ACC112 (cell line): ENCODE data around the gene TIMP4.

Experiments
- H2AFZ ChIP-seq: fragments of 200-600 bp; sonication (generic); one replicate; pipeline ENCODE4 v1.6.0; 2017; ENCODE audit warnings: antibody characterized with exemption, low read length; ENCODE audit not compliant: unreplicated experiment
- H3K27ac ChIP-seq: fragments of 200-600 bp; sonication (generic); 2 replicates; pipeline ENCODE4 v1.5.1; 2014; ENCODE audit warnings: low read depth, mild to moderate bottlenecking, antibody characterized with exemption, low read length, moderate library complexity
- H3K27me3 ChIP-seq: fragments of 200-600 bp; sonication (generic); 2 replicates; pipeline ENCODE4 v1.6.1; 2014; ENCODE audit warnings: mild to moderate bottlenecking, antibody characterized with exemption, low read length, moderate library complexity, mixed read lengths; ENCODE audit not compliant: insufficient read depth
- H3K36me3 ChIP-seq: fragments of 200-600 bp; sonication (generic); 2 replicates; pipeline ENCODE4 v1.6.1; 2016; ENCODE audit warnings: mild to moderate bottlenecking, antibody characterized with exemption, low read length, moderate library complexity, mixed read lengths; ENCODE audit not compliant: insufficient read depth
- H3K4me1 ChIP-seq: fragments of 200-600 bp; sonication (generic); one replicate; pipeline ENCODE4 v1.6.1; 2016; ENCODE audit warnings: low read length, mixed read lengths; ENCODE audit not compliant: insufficient read depth, unreplicated experiment, control insufficient read depth
- H3K4me3 ChIP-seq: fragments of 200-600 bp; sonication (generic); 2 replicates; pipeline ENCODE4 v1.5.1; 2014; ENCODE audit warnings: mild to moderate bottlenecking, low read depth, low read length
- H3K79me2 ChIP-seq: fragments of 200-600 bp; sonication (generic); one replicate; pipeline ENCODE4 v1.6.0; 2016; ENCODE audit warnings: low read length; ENCODE audit not compliant: control insufficient read depth, unreplicated experiment, insufficient read depth

TIMP4 gene

GRCh38 chr3:12131351-12132090 is 27.2 kb downstream of the TIMP4 start:
- H3K27ac ChIP-seq: no peak overlapping the region
- H3K4me3 ChIP-seq: no peak overlapping the region
- no peaks in the 10 kb centered on the region for H3K36me3 ChIP-seq
- no peak overlapping the region for H2AFZ ChIP-seq
- no peaks in the 10 kb centered on the region for H3K4me1 ChIP-seq
- no peaks in the 10 kb centered on the region for H3K79me2 ChIP-seq
- H3K27me3 ChIP-seq: peaks cover 67% of the 10 kb centered on the region

- Histone ChIP-seq H3K27me3 (peaks cover 75% of the 10 kb centered on the region), H2AFZ (no peak overlapping the region), H3K27ac (no peak overlapping the region), H3K4me3 (no peak overlapping the region), H3K79me2 (no peaks in the 10 kb centered on the region), H3K36me3 (no peaks in the 10 kb centered on the region), H3K4me1 (no peaks in the 10 kb centered on the region)
Observed at GRCh38 chr3:12127391-12127790, 31.3 kb downstream of the TIMP4 start.

DNA sequence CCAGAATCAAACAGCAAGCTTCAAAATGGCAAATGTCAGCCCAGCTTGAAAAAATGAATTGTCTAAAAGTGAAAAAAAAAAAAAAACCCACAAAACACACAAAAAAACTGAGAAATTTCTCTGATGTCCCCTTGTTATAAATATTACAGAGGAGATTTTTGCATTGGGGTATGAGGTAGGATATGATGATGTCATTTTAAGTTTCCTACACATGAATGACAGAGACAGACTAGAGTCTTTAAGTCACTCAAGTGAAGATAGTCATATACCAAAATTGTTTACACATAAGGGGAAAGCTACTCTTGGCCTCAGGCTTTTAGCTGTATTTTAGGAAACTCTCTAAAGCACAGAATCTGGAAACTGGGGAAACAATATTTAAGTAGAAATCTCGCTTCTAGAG is 32.9 kb downstream of the TIMP4 start:
- peaks cover 77% of the 10 kb centered on the region for H3K27me3 ChIP-seq
- no peak overlapping the region for H3K27ac ChIP-seq
- no peak overlapping the region for H3K4me3 ChIP-seq
- H3K79me2 ChIP-seq: no peaks in the 10 kb centered on the region
- H2AFZ ChIP-seq: no peak overlapping the region
- H3K4me1 ChIP-seq: no peaks in the 10 kb centered on the region
- H3K36me3 ChIP-seq: no peaks in the 10 kb centered on the region

DNA sequence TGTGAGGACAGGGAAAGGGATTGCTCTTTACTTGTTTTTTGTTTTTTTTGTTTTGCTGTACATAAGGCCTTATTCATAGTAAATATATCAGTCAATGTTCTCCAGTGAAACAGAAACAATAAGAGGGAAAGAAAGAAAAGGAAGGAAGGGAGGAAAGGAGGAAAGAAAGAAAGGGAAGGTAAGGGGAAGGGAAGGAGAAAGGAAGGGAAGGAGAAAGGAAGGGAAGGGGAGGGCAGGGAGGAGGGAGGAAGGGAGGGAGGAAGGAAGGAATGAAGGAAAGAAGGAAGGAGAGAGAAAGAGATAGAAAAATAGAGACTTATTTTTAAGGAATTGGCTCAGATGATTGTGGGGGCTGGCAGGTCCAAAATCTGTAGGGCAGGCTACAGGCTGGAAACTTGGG is 37.2 kb downstream of the TIMP4 start:
- Histone ChIP-seq H3K36me3 (no peaks in the 10 kb centered on the region), H3K4me1 (no peaks in the 10 kb centered on the region), H2AFZ (no peak overlapping the region), H3K27ac (no peak overlapping the region), H3K27me3 (peaks cover 80% of the 10 kb centered on the region), H3K4me3 (no peak overlapping the region), H3K79me2 (no peaks in the 10 kb centered on the region)

GRCh38 chr3:12120374-12121140 is 38.2 kb downstream of the TIMP4 start:
- Histone ChIP-seq H3K36me3 (no peaks in the 10 kb centered on the region), H2AFZ (no peak overlapping the region), H3K27me3 (peaks cover 80% of the 10 kb centered on the region), H3K4me1 (no peaks in the 10 kb centered on the region), H3K4me3 (no peak overlapping the region), H3K27ac (no peak overlapping the region), H3K79me2 (no peaks in the 10 kb centered on the region)

GRCh38 chr3:12117473-12117872 is 41.2 kb downstream of the TIMP4 start:
- Histone ChIP-seq H3K27me3 (peaks cover 85% of the 10 kb centered on the region), H3K4me3 (no peak overlapping the region), H3K79me2 (no peaks in the 10 kb centered on the region), H3K4me1 (no peaks in the 10 kb centered on the region), H3K27ac (no peak overlapping the region), H3K36me3 (no peaks in the 10 kb centered on the region), H2AFZ (no peak overlapping the region)

DNA sequence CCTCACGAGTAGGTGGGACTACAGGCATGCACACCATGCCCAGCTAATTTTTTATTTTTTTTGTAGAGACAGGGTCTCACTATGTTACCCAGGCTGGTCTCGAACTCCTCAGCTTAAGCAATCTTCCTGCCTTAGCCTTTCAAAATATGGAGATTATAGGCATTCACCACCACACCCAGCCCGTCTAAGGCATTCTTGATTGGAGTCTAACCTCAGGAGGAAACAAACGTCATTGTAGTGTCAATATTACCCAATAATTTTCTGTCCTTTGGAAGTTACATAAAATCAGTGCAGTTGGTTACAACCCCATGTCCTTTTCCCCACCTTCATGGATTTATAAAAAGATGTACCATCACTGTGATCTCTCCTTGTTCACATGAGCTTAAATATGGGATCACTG is 41.8 kb downstream of the TIMP4 start:
- Histone ChIP-seq H3K79me2 (no peaks in the 10 kb centered on the region), H3K36me3 (no peaks in the 10 kb centered on the region), H3K27me3 (peaks cover 85% of the 10 kb centered on the region), H3K4me1 (no peaks in the 10 kb centered on the region), H2AFZ (no peak overlapping the region), H3K27ac (no peak overlapping the region), H3K4me3 (no peak overlapping the region)

GRCh38 chr3:12115849-12116248 is 42.9 kb downstream of the TIMP4 start:
- no peak overlapping the region for H3K4me3 ChIP-seq
- H3K36me3 ChIP-seq: no peaks in the 10 kb centered on the region
- no peak overlapping the region for H3K27ac ChIP-seq
- H3K79me2 ChIP-seq: no peaks in the 10 kb centered on the region
- H3K27me3 ChIP-seq: peaks cover 86% of the 10 kb centered on the region
- H2AFZ ChIP-seq: no peak overlapping the region
- no peaks in the 10 kb centered on the region for H3K4me1 ChIP-seq

DNA sequence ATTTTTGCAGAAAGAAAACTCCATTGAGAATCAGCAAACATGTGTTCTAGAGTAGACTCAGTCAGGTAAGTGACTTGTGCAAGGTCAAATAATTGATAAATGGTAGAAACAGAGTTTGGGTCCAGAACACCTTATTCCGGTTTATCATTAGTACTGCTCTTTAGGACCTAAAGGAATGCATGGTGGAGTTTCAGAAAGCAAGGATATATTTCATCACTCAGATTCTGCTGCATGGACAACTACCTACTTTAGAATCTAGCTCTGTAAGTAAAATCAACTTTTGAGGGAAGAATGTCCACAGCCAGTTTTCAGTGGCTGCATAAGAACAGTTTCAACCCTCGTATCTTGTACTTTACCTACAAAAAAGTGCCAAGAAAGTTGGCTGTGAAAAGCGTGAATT is 43.6 kb downstream of the TIMP4 start:
- no peaks in the 10 kb centered on the region for H3K79me2 ChIP-seq
- no peak overlapping the region for H3K4me3 ChIP-seq
- peaks cover 84% of the 10 kb centered on the region for H3K27me3 ChIP-seq
- H3K4me1 ChIP-seq: no peaks in the 10 kb centered on the region
- H3K36me3 ChIP-seq: no peaks in the 10 kb centered on the region
- no peak overlapping the region for H2AFZ ChIP-seq
- H3K27ac ChIP-seq: no peak overlapping the region

DNA sequence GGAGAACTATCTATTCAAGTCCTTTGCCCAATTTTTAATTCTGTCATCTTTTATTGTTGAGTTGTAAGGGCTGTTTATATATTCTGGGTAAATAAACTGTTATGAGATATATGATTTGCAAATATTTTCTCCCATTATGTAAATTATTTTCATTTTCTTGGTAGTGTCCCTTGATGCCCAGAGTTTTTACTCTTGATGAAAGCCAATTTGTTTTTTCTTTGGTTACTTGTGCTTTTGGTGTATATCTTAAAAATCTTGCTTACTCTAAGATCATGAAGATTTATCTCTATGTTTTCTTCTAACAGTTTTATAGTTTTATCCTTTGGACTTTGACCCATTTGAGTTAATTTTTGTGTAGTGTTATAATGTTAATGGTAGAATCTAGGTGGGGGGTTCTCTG is 44.5 kb downstream of the TIMP4 start:
- no peaks in the 10 kb centered on the region for H3K36me3 ChIP-seq
- no peaks in the 10 kb centered on the region for H3K4me1 ChIP-seq
- no peaks in the 10 kb centered on the region for H3K79me2 ChIP-seq
- H3K27me3 ChIP-seq: peaks cover 84% of the 10 kb centered on the region
- H3K4me3 ChIP-seq: no peak overlapping the region
- H2AFZ ChIP-seq: no peak overlapping the region
- H3K27ac ChIP-seq: no peak overlapping the region
